GM12873 (cell line): ENCODE measurements around the gene GABRP.

Source experiments
- TF ChIP-seq, protein P1 (sequence below): IDR thresholded peaks from 2 replicates; pipeline ENCODE4 v1.5.1; 2012; ENCODE audit warnings: low read depth, mild to moderate bottlenecking, moderate library complexity, low read length, control low read depth; ENCODE audit not compliant: insufficient read depth; ENCODE audit errors: missing control alignments

GABRP gene

DNA sequence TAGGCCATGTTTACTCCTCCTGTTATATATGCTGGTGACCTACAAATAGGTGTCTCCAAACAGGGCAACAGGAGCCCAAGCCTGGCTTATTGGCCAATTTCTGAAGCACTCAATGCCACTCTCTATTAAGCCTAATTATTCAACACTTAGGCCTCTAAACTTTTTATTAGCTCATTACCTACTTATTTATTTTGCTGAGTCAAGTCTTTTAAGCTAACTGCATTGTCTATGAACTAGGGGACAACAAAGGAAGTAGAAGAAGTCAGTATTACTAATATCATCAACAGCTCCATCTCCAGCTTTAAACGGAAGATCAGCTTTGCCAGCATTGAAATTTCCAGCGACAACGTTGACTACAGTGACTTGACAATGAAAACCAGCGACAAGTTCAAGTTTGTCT is 28.2 kb downstream of the GABRP start:
- TF ChIP-seq, protein P1, sequence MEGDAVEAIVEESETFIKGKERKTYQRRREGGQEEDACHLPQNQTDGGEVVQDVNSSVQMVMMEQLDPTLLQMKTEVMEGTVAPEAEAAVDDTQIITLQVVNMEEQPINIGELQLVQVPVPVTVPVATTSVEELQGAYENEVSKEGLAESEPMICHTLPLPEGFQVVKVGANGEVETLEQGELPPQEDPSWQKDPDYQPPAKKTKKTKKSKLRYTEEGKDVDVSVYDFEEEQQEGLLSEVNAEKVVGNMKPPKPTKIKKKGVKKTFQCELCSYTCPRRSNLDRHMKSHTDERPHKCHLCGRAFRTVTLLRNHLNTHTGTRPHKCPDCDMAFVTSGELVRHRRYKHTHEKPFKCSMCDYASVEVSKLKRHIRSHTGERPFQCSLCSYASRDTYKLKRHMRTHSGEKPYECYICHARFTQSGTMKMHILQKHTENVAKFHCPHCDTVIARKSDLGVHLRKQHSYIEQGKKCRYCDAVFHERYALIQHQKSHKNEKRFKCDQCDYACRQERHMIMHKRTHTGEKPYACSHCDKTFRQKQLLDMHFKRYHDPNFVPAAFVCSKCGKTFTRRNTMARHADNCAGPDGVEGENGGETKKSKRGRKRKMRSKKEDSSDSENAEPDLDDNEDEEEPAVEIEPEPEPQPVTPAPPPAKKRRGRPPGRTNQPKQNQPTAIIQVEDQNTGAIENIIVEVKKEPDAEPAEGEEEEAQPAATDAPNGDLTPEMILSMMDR: no peak

DNA sequence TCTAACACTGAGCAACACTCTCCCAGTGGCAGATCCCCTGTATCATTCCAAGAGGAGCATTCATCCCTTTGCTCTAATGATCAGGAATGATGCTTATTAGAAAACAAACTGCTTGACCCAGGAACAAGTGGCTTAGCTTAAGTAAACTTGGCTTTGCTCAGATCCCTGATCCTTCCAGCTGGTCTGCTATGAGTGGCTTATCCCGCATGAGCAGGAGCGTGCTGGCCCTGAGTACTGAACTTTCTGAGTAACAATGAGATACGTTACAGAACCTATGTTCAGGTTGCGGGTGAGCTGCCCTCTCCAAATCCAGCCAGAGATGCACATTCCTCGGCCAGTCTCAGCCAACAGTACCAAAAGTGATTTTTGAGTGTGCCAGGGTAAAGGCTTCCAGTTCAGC is 29.7 kb downstream of the GABRP start:
- TF ChIP-seq, protein P1: no peak

DNA sequence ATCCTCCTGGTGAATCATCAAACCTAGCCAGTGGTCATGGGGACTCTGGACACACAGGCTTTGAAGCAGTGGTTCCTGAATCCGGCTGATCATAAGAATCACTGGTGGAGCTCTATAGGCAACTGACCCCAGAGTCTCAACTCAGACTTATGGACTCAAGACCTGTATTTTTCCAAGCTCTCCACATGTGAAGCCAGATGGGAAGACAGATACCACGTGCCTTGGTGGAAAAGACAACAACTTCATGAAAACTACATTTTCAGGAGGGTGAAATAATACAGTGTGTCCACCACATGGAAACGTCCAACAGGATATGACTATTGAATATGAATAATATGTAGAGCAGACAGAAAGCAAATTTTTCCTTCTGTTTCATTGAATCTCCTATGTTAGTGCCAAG is 33.7 kb downstream of the GABRP start:
- TF ChIP-seq, protein P1: no peak

DNA sequence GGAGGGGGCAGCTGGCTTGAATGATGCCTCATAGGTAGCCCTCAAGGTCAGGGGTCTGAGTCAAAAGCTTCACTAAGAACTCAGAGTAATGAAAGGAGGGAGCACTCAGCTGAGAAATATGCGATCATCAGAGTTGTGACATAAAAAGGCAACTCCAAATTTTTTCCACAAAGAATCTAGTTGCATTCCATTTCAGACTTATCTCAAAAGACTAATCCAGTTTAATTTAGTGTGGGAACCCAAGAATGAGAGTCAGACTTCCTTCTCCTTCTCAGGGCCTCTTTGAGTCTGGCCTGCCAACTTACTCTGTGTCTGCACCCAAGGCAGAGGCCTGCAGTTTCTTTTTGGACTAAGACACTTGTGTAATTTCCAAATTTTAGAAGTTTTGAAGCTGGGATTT is 34.7 kb downstream of the GABRP start:
- TF ChIP-seq, protein P1: no peak

DNA sequence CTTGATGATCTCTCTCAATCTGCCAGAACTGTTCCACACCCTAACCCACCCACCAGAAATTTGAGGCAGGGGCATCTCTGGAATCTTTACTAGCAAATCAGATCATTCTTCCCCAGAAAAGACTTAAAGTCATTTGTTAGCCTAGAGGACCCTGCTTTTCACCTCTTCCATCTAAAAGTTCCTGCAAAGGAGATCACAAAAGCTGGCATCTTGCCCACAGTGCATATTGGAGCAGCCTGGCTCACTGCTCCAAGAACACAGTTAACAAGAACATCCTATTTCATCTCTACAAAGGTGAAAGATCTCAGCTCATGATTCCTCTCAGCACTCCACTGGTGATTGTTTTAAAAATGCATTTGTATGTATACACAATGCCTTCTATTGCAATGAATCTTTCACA is 36.3 kb downstream of the GABRP start:
- TF ChIP-seq, protein P1: no peak

DNA sequence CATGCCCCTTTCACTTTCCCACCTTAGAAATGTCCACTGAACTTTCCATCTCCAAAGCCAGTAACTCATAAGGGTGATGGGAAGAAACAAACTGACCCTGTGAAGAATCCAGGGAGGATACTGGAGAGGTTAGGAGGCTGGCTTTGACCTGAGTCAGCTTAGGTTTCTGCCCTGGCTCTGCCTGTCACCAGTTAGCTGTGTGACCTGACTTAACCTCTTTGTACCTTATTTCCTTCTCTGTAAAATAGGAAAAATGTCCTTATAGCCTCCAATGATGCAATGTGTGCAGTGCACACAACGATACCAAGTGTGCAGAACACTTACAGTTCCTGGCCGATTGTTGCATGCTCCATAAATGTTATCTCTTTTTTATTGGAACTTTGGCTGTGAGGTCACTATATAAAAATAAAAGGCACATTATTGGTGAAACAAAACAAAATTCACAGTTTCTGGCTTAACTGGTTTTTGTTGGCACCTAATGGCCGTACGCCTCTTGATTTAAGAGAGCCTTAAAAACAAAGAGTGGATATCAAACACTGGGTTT is 37.8 kb downstream of the GABRP start:
- TF ChIP-seq, protein P1: no peak

DNA sequence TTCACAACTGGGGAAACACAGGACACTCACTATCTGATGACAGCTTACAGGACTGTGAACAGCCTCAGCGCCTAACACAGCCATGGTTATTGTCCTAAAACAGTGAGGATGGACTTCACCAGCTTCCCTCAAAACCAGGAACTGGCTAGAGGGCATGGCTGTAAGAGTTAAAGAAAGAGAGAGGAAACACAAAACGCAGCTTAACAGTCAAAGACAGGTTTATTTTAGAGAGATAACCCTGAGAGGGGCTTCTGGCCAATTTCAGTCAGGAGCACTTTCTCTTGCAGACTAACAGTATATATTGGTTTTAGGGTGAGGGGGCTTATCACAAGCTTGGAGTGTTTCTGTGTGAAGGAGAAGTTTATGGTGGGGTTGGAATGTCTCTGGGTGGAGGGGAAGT is 42.6 kb downstream of the GABRP start:
- TF ChIP-seq, protein P1: no peak

DNA sequence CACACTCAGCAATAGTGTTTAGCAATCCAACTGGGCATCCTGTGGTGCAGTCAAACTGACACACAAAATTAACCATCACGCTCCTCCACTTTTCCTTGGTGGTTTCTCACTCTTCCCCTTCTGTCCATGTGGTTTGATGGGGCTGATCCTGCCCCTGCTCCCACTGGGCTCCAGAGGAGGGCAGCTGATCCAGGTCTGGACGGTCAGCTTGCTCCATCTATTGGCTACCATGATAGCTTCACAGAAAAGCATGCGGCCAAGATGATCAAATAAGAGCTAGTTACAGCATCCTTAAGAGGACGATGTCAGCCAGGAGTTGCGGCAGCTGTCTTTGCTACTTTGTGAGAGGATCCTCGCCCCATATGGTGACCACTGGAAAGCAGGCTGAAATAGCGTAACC is 48.7 kb downstream of the GABRP start:
- TF ChIP-seq, protein P1: no peak
